Regular cardiac myocyte (primary cell): ENCODE measurements around the gene PCCB. TPM values are rescaled to one million over a fixed set of nuclear protein-coding genes. Genes with fewer than 3 reads are reported as not detected.

Source experiments
- total RNA-seq: library from RNA; depleted of rRNA; stranded (reverse); fragments of >200 nt; gene quantifications from 2 replicates; pipeline ENCODE4 v1.2.3, GENCODE V29; 2014

Gene PCCB
- total RNA-seq: 51.9 and 57.5 TPM in 2 replicates

GRCh38 chr3:136250059-136250902, at the start of gene PCCB:
TSS of gene PCCB (plus strand) at chr3:136250340. CDS start at chr3:136250376, 36 bp downstream.

Other genes with a start within 250 kb of the PCCB start
- gene MSL2, start 54.0 kb upstream of the PCCB start, total RNA-seq: 6.8 and 9.2 TPM in 2 replicates